GM20431 (cell line): ENCODE data around the gene MAGED4B.
"Not testable (repeated sequence)": the region's sequence is repeated elsewhere in the genome, so short reads cannot be mapped to it uniquely, and the experiment has no call there.

Experiments used
- in situ Hi-C: fragments of 300-500 bp; cut with MseI, MboI; formaldehyde crosslinking; loops from one replicate; pipeline ENCODE4 v1.15.0; 2020; ENCODE audit warnings: low sequenced_read_pairs; ENCODE audit not compliant: unreplicated experiment

MAGED4B gene, protein sequence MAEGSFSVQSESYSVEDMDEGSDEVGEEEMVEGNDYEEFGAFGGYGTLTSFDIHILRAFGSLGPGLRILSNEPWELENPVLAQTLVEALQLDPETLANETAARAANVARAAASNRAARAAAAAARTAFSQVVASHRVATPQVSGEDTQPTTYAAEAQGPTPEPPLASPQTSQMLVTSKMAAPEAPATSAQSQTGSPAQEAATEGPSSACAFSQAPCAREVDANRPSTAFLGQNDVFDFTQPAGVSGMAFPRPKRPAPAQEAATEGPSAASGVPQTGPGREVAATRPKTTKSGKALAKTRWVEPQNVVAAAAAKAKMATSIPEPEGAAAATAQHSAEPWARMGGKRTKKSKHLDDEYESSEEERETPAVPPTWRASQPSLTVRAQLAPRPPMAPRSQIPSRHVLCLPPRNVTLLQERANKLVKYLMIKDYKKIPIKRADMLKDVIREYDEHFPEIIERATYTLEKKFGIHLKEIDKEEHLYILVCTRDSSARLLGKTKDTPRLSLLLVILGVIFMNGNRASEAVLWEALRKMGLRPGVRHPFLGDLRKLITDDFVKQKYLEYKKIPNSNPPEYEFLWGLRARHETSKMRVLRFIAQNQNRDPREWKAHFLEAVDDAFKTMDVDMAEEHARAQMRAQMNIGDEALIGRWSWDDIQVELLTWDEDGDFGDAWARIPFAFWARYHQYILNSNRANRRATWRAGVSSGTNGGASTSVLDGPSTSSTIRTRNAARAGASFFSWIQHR

DNA sequence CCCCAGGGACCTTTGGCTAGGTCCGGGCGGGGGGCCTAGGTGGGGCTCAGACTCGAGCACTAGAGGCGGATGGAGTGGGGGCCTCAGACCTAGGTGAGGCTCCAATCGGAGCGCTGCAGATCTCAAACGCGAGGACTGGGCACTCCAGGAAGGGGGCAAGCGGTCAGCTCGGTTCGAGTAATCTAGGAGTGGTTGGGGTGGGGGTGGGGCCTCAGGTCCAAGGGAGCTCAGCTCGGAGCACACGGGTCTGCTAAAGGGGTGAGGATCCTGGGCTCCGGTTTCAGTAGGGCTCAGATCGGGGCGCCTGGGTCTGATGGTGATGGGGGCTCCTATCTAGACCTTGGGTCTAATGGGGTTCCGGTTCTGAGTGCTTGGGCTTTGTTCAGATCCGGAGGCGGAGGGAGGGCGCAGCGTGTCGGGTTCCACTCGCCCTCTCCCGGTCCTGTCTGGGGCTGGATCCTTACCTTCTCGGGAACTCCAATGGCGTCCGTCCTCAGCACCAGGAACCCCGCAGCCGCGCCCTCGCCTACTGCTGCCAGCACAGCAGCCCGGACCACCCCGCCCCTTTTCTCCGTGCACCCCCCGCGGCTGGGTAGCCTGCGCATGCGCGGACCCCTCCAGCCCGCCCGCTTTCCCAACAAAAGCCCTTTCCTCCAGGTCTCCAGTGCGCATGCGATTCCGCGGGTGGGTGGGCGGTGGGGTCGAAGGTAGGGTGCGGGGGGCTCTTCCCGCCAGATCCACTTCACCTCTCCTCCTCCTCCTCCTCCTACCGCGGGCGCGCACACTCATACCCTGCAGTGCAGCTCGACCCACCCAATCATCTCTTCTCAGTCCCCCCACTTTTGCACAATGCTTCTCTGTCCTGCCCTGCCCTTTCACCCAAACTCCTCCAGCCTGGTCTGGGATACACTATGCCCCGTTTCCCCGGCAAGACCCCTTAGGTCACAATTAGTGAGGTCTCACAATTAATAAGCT, at the start of gene MAGED4B:
Gene MAGED4B, minus strand, starts transcription at position 518 of the 975 bp plus-strand sequence. CDS start 1,011 bp downstream, outside the sequence.
- in situ Hi-C loops = not testable (repeated sequence)

DNA sequence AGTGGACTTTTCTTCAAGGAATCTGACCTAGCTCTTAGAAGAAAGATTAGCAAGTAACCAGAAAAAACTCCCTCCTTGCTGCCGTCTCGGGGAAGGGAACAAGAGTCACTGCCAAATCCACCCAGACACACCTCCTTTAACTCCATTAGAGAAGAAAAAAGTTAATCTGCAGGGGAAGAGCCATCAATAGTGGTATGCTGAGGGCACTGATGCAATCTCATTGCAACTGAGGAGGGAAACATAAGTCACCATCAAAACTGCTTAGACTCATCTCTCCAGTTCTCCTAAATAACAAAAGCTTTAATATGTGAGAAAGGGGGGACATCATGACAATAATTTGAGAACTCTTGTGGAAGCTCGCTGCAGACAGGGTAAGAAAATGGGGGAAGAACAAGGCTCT, 49.3 kb upstream of the MAGED4B start:
- in situ Hi-C loops = no loop called here

DNA sequence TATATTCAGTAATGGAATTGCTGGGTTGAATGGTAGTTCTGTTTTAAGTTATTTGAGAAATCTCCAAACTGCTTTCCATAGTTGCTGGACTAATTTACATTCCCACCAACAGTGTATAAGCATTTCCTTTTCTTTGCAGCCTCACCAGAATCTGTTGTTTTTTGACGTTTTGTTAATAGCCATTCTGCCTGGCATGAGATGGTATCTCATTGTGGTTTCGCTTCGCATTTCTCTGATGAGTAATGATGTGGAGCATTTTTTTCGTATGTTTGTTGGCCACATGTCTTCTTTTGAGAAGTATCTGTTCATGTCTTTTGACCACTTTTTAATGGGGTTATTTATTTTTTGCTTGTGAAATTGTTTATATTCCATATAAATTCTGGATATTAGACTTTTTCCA, 13.6 kb upstream of the MAGED4B start:
- in situ Hi-C loops = no loop called here

DNA sequence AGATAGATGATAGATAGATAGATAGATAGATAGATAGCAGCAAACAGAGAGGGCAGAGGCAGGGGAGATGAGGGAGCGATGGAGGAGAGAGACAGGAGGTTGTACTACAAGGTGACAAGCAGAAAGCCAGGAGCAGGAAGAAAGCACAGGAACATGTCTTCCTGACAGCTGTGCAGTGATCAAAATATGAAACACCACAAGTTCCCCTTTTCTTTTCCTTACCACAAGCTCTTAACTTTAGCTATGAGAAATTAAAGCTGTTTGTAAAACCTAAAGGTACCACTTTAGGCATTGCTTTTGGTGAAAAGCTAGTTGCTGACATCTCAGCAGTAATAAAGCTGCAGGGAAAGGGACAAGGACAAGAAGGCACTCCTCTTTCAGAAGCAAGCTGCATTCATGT, 9.1 kb upstream of the MAGED4B start:
- in situ Hi-C loops = no loop called here

DNA sequence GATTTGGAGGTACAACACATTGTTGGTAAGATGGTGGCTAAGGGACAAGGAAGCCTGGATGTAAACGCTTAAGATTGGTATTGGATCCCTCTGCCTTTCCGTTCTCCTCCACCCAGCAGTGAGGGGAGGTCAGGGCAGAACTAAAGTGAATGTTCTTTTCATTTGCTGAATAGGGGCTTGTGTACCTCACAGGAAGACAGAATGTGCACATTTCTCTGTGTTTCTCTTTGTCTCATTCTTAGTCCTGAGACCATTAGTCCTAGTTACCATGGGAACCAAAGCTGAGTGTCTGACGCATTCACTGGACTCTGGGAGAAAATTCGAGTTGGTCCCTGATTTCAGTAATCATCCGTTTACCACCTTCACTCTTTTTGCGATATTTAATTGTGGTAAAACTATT, 26.7 kb downstream of the MAGED4B start:
- in situ Hi-C loops = not testable (repeated sequence)

DNA sequence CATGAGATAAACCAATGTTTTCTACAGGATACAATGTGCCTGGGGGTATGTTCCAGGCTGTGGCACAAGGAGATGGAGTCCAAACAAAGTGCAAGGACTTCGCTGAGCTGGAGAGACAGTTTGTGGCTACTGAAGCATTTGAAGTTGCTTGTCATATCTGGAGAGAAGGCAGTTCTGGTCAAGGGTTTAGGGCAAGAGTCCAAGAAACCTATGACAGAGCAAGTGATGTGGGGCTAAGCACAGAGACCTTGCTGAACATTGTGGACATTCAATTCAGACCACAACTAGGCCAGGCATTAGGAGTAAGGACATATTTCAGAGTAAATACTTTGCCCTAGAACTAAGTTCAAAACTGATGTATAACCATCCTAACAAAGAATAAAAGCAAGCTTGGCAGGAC, 34.8 kb downstream of the MAGED4B start:
- in situ Hi-C loops = no loop called here

DNA sequence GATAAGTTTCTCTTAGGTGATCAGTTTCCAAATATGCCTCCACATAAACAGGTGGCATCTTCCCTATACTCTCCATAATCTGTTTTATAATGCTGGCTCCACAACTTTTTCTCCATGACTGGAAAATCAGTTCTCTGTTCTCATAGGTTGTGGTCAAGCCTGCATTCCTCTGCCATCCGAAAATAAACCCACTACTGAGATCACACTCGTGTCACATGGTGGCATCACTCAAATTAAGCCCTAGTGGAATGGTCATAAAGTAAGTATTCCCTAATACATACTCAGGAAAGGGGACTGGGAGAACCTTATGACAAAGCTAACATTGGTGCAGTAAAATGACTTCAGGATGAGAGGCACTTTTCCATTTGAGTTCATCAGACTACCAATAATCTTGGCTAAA, 37.6 kb downstream of the MAGED4B start:
- in situ Hi-C loops = no loop called here

DNA sequence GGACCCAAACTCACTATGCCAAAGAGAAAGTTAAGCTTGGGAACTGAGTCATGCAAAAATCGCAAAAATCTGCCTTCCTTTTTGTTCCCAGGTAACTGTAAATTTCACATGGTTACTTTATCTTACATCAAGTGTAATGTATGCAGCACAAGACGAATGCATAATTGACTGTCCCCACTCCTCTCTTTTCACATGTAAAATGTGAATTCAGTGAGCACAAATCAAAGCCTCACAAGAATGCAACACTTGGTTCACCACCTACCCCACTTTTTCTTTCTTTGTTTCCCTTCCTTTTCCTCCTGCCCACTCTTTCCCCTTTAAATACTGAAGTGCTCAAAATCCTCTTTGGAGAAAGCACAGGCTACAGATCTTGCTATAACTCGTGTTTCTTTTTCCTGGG, 53.2 kb downstream of the MAGED4B start:
- in situ Hi-C loops = no loop called here
